Liver (tissue), 9 donors: ENCODE results near the gene ATM. TPM values are rescaled to one million over a fixed set of nuclear protein-coding genes. Genes with fewer than 3 reads are reported as not detected.

Experiments used
- DNase-seq: peaks from one replicate; pipeline ENCODE4 v3.0.0-alpha.2; 2017; ENCODE audit warnings: low spot score
- H3K27ac ChIP-seq, 2 donors: one replicate each; pipeline ENCODE4 v1.7.0; 2013; ENCODE audit warnings: inconsistent platforms in 2 of 2, low read length in 2 of 2, control low read depth in 1 of 2, low read depth in 1 of 2, mild to moderate bottlenecking in 1 of 2
- H3K27me3 ChIP-seq, 4 donors: one replicate each; pipeline versions ENCODE4 v1.6.1 to v1.7.0; 2013; ENCODE audit warnings: low read length in 3 of 4, inconsistent platforms in 1 of 4, mild to moderate bottlenecking in 1 of 4, moderate library complexity in 1 of 4; ENCODE audit not compliant: control insufficient read depth in 4 of 4, insufficient read depth in 4 of 4
- H3K36me3 ChIP-seq, 4 donors: one replicate each; pipeline versions ENCODE4 v1.6.1 to v1.7.0; 2013; ENCODE audit warnings: low read length in 3 of 4, mild to moderate bottlenecking in 3 of 4, low read depth in 1 of 4, moderate library complexity in 1 of 4; ENCODE audit not compliant: control insufficient read depth in 4 of 4, insufficient read depth in 3 of 4
- H3K4me1 ChIP-seq, 4 donors: one replicate each; pipeline versions ENCODE4 v1.6.1 to v1.7.0; 2013; ENCODE audit warnings: low read length in 3 of 4, mild to moderate bottlenecking in 3 of 4, moderate library complexity in 1 of 4; ENCODE audit not compliant: control insufficient read depth in 4 of 4, insufficient read depth in 4 of 4
- H3K4me3 ChIP-seq, 3 donors: one replicate each; pipeline versions ENCODE4 v1.6.1 to v1.7.0; 2013; ENCODE audit warnings: low read length in 3 of 3, control low read depth in 1 of 3, low read depth in 1 of 3, mild to moderate bottlenecking in 1 of 3
- H3K9ac ChIP-seq, 2 donors: one replicate each; pipeline ENCODE4 v1.7.0; 2013; ENCODE audit warnings: low read length in 2 of 2, mild to moderate bottlenecking in 2 of 2, moderate library complexity in 2 of 2, control low read depth in 1 of 2, low read depth in 1 of 2
- H3K9me3 ChIP-seq, 4 donors: one replicate each; pipeline versions ENCODE4 v1.6.1 to v1.7.0; 2013; ENCODE audit warnings: low read length in 3 of 4; ENCODE audit not compliant: control insufficient read depth in 4 of 4
- ATF3 ChIP-seq: IDR thresholded peaks from 2 replicates; pipeline ENCODE4 v1.6.1; 2016; ENCODE audit warnings: antibody characterized with exemption
- CTCF ChIP-seq: fragments of 150-350 bp; IDR thresholded peaks from 2 replicates; pipeline ENCODE4 v1.5.1; 2017; ENCODE audit warnings: improper control_type of control experiment, low read depth, low read length; ENCODE audit not compliant: missing input control
- EGR1 ChIP-seq, 2 donors: IDR thresholded peaks; 2 replicates each; pipeline ENCODE4 v1.6.1; 2016 to 2018; ENCODE audit warnings: antibody characterized with exemption in 2 of 2, low read depth in 2 of 2
- FOXA1 ChIP-seq: IDR thresholded peaks from 2 replicates; pipeline ENCODE4 v1.6.1; 2016; ENCODE audit warnings: antibody characterized with exemption
- FOXA2 ChIP-seq: IDR thresholded peaks from 2 replicates; pipeline ENCODE4 v1.6.1; 2016; ENCODE audit warnings: antibody characterized with exemption
- GABPA ChIP-seq, 2 donors: IDR thresholded peaks in 1 of 2; conservative IDR thresholded peaks in 1 of 2; 2 replicates each; pipeline ENCODE4 v1.6.1; 2016; ENCODE audit warnings: antibody characterized with exemption in 2 of 2, mild to moderate bottlenecking in 1 of 2, moderate library complexity in 1 of 2
- HNF4A ChIP-seq, 2 donors: conservative IDR thresholded peaks; 2 replicates each; pipeline ENCODE4 v1.6.1; 2016; ENCODE audit warnings: antibody characterized with exemption in 2 of 2, mild to moderate bottlenecking in 2 of 2
- HNF4G ChIP-seq: IDR thresholded peaks from 2 replicates; pipeline ENCODE4 v1.6.1; 2016; ENCODE audit warnings: antibody characterized with exemption
- JUND ChIP-seq, 2 donors: IDR thresholded peaks; 2 replicates each; pipeline ENCODE4 v1.6.1; 2016; ENCODE audit warnings: antibody characterized with exemption in 2 of 2
- MAX ChIP-seq: IDR thresholded peaks from 2 replicates; pipeline ENCODE4 v1.6.1; 2016; ENCODE audit warnings: antibody characterized with exemption
- NR2F2 ChIP-seq: IDR thresholded peaks from 2 replicates; pipeline ENCODE4 v1.6.1; 2016; ENCODE audit warnings: antibody characterized with exemption
- RAD21 ChIP-seq, 2 donors: IDR thresholded peaks; 2 replicates each; pipeline ENCODE4 v1.6.1; 2016; ENCODE audit warnings: antibody characterized with exemption in 2 of 2, mild to moderate bottlenecking in 2 of 2
- REST ChIP-seq: IDR thresholded peaks from 2 replicates; pipeline ENCODE4 v1.6.1; 2016; ENCODE audit warnings: antibody characterized with exemption, mild to moderate bottlenecking
- RXRA ChIP-seq, 2 donors: IDR thresholded peaks; 2 replicates each; pipeline ENCODE4 v1.6.1; 2017 to 2018; ENCODE audit warnings: antibody characterized with exemption in 2 of 2, mild to moderate bottlenecking in 1 of 2
- SP1 ChIP-seq: IDR thresholded peaks from 2 replicates; pipeline ENCODE4 v1.6.1; 2018; ENCODE audit warnings: antibody characterized with exemption, mild to moderate bottlenecking
- TAF1 ChIP-seq: conservative IDR thresholded peaks from 2 replicates; pipeline ENCODE4 v1.6.1; 2016; ENCODE audit warnings: antibody characterized with exemption, mild to moderate bottlenecking
- YY1 ChIP-seq: IDR thresholded peaks from 2 replicates; pipeline ENCODE4 v1.6.1; 2016; ENCODE audit warnings: antibody characterized with exemption, mild to moderate bottlenecking
- ZBTB33 ChIP-seq: IDR thresholded peaks from 2 replicates; pipeline ENCODE4 v1.6.1; 2016; ENCODE audit warnings: antibody characterized with exemption
- WGBS: extraction: QIAGEN DNeasy Blood & Tissue Kit; methylation state at CpG from one replicate; pipeline ENCODE4 v1.1.7; 2013; 5-methylcytosine and 5-hydroxymethylcytosine counted together
- polyA plus RNA-seq, 2 donors: library from polyadenylated mRNA; stranded (reverse) in 1 of 2; unstranded in 1 of 2; fragments of 200-250 nt in 1 of 2; fragments of >200 nt in 1 of 2; fragmentation: Nextera tagmentation in 1 of 2; extraction: Ambion mirVana in 1 of 2; gene quantifications; one replicate each; pipeline versions ENCODE4 v1.2.1 to v1.2.3, GENCODE V29; 2013 to 2015
- total RNA-seq, 2 donors: library from RNA; depleted of rRNA; stranded (reverse); fragments of >200 nt; gene quantifications; one replicate each; pipeline ENCODE4 v1.2.3, GENCODE V29; 2014
- donor health status: healthy.
- donor health status: healthy.
- donor health status: healthy.
- donor health status: healthy.
- donor health status: healthy.

The ATM gene
- total and polyA plus RNA-seq, 4 donors, result 9.9 to 65.7 (median 20.9) TPM

- no peaks in the 10 kb centered on the region for H3K4me1 ChIP-seq
- peaks cover 6 to 41% (median 29%) of the 10 kb centered on the region in 4 donors for H3K36me3 ChIP-seq
- no peak overlapping the region for H3K4me3 ChIP-seq
- no peak overlapping the region for H3K27ac ChIP-seq
- no peak for DNase-seq
- WGBS, result 89% methylated on average over 3 of the region's 3 CpGs
- no peaks in the 10 kb centered on the region for H3K9me3 ChIP-seq
- no peaks in the 10 kb centered on the region for H3K27me3 ChIP-seq
- H3K9ac ChIP-seq, result no peak overlapping the region
- no peak for TF ChIP-seq YY1
- no peak for TF ChIP-seq FOXA2
- TF ChIP-seq RAD21 (IDR thresholded peaks at IDR 0.05), result no peak
- TF ChIP-seq FOXA1, result no peak
- no peak for TF ChIP-seq HNF4A (conservative IDR thresholded peaks at IDR 0.05)
- TF ChIP-seq MAX, result no peak
- TF ChIP-seq ATF3, result no peak
- no peak for TF ChIP-seq TAF1
- no peak for TF ChIP-seq GABPA (IDR thresholded peaks at IDR 0.05 in 1 of 2, conservative IDR thresholded peaks at IDR 0.05 in 1 of 2)
- TF ChIP-seq CTCF, result no peak
- TF ChIP-seq REST, result no peak
- TF ChIP-seq JUND (IDR thresholded peaks at IDR 0.05), result no peak
- TF ChIP-seq SP1, result no peak
- TF ChIP-seq NR2F2, result no peak
- TF ChIP-seq HNF4G, result no peak
Measured at GRCh38 chr11:108322666-108323065, 99.8 kb downstream of the ATM start.

- Histone ChIP-seq H3K27me3 (no peaks in the 10 kb centered on the region), H3K36me3 (peaks cover 7 to 40% (median 33%) of the 10 kb centered on the region in 4 donors), H3K4me1 (no peaks in the 10 kb centered on the region), H3K4me3 (no peak overlapping the region), H3K27ac (no peak overlapping the region), H3K9ac (no peak overlapping the region), H3K9me3 (no peaks in the 10 kb centered on the region)
- DNase-seq, result no peak
- no peak for TF ChIP-seq RAD21 (IDR thresholded peaks at IDR 0.05)
- TF ChIP-seq YY1, result no peak
- TF ChIP-seq ATF3, result no peak
- no peak for TF ChIP-seq MAX
- no peak for TF ChIP-seq JUND (IDR thresholded peaks at IDR 0.05)
- TF ChIP-seq FOXA2, result no peak
- TF ChIP-seq HNF4A (conservative IDR thresholded peaks at IDR 0.05), result no peak
- TF ChIP-seq GABPA (IDR thresholded peaks at IDR 0.05 in 1 of 2, conservative IDR thresholded peaks at IDR 0.05 in 1 of 2), result no peak
- no peak for TF ChIP-seq EGR1 (IDR thresholded peaks at IDR 0.05; ENCODE audit: low read depth in 2 of 2)
- TF ChIP-seq TAF1, result no peak
- TF ChIP-seq NR2F2, result no peak
- no peak for TF ChIP-seq HNF4G
- TF ChIP-seq RXRA (IDR thresholded peaks at IDR 0.05), result no peak
- TF ChIP-seq REST, result no peak
- TF ChIP-seq FOXA1, result no peak
- TF ChIP-seq ZBTB33, result no peak
Measured at GRCh38 chr11:108324587-108324986, 101.7 kb downstream of the ATM start.
